ENCODE results near the gene TTC39C.
A peak's percentile ranks its signal among the peaks of the same experiment; 100 is the strongest.

TTC39C gene

DNA sequence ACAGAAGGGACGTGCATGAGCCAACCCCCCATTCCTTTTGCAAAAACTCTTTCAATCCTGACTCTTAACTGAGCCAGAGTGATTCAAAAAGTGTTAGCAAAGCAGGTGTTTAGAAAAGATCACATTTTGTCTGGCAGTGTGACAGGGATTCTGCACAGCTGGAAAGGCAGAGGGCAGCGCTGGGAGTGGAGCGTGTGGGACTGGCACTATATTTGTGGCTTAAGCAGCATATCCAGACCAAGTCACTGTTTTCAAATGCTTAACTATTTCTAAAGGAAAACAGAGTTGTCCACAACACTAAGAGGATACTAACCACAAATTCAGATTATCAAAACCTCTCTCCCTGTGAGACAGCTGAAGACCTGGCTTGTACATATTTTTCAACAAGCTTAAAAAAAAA lies 143.3 kb downstream of the TTC39C start:
- no peak for DNase-seq (ENCODE audit: low read depth)
- no peaks in the 10 kb centered on the region for H3K9me3 ChIP-seq (ENCODE audit: control insufficient read depth, low read length)
- no peak overlapping the region for H3K4me3 ChIP-seq (ENCODE audit: low read length)
- no peaks in the 10 kb centered on the region for H3K4me1 ChIP-seq (ENCODE audit: control insufficient read depth, insufficient read depth, low read length)
- no peak overlapping the region for H3K9ac ChIP-seq (ENCODE audit: low read length)
- peaks cover 80% of the 10 kb centered on the region for H3K36me3 ChIP-seq (ENCODE audit: control insufficient read depth, insufficient read depth, low read length, severe bottlenecking)
- no peaks in the 10 kb centered on the region for H3K27me3 ChIP-seq (replicated peaks; ENCODE audit: control insufficient read depth, insufficient read depth, low read length)

DNA sequence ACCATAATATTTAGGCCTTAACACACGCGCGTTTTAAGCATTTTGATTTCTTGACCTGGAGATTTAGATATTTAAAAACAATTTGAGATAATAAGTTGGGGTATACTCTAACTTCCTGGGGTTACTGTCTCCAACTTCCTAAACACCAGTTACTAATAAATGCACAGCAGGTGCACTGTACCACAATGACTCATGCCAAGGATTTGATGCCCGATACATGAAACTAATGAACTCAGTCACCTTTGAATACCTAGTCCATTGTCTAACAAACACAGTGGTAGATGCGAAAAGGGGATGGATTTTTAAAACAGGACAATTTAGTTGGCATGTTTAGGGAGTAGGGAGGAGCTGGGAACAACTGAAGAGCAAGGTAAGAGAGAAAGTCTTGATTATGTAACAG lies 145.5 kb downstream of the TTC39C start:
- Histone ChIP-seq H3K9ac (ENCODE audit: low read length) (no peak overlapping the region), H3K4me1 (ENCODE audit: control insufficient read depth, insufficient read depth, low read length) (no peaks in the 10 kb centered on the region), H3K27me3 (replicated peaks; ENCODE audit: control insufficient read depth, insufficient read depth, low read length) (no peaks in the 10 kb centered on the region), H3K9me3 (ENCODE audit: control insufficient read depth, low read length) (no peaks in the 10 kb centered on the region), H3K4me3 (ENCODE audit: low read length) (no peak overlapping the region), H3K36me3 (ENCODE audit: control insufficient read depth, insufficient read depth, low read length, severe bottlenecking) (peaks cover 93% of the 10 kb centered on the region)
- no peak for DNase-seq (ENCODE audit: low read depth)

DNA sequence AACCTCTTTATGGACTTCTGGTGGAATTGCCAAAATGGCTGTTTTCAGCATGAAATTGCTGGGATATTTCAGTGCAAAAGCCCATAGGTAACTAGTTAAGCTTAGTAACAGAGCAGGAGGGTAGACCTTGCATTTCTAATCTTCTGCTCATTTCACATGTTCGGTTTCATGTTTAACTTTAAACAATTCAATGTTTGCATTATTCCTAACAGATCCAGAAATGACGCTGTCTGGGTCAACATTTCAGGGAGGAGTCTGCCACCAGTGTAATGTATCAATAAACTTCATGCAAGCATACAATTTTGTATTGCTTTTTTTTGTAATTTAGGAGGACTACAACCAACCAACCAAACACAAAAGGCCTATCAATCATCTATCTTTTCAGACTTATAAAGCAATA lies 146.8 kb downstream of the TTC39C start:
- no peak overlapping the region for H3K9ac ChIP-seq (ENCODE audit: low read length)

DNA sequence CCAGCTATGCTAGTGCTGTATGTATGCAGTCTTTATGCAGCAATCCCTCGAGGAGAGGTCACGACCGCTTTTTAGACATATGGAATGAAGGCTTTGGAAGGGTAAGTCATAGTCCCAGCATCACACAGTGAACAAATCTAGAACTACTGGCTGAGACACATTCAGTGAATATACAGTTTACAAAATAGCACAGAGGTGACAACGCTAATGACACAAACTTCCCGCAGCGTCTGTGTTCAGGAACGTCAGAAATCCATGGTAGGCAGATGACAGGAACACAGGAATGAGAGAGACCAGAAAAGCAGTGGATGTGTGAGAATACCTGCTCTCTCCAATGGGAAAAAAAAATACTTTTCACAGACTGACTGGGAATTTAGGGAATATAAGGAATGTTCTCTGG lies 153.9 kb downstream of the TTC39C start:
- no peak for DNase-seq (ENCODE audit: low read depth)
- Histone ChIP-seq H3K9me3 (ENCODE audit: control insufficient read depth, low read length) (no peaks in the 10 kb centered on the region), H3K27me3 (replicated peaks; ENCODE audit: control insufficient read depth, insufficient read depth, low read length) (no peaks in the 10 kb centered on the region), H3K4me3 (ENCODE audit: low read length) (no peak overlapping the region), H3K36me3 (ENCODE audit: control insufficient read depth, insufficient read depth, low read length, severe bottlenecking) (peaks cover 76% of the 10 kb centered on the region), H3K4me1 (ENCODE audit: control insufficient read depth, insufficient read depth, low read length) (no peaks in the 10 kb centered on the region), H3K9ac (ENCODE audit: low read length) (no peak overlapping the region)

More for the DNA sequence above, 146.8 kb downstream of the TTC39C start:
- Histone ChIP-seq H3K9me3 (ENCODE audit: control insufficient read depth, low read length) (no peaks in the 10 kb centered on the region), H3K4me1 (ENCODE audit: control insufficient read depth, insufficient read depth, low read length) (no peaks in the 10 kb centered on the region), H3K36me3 (ENCODE audit: control insufficient read depth, insufficient read depth, low read length, severe bottlenecking) (peaks cover 93% of the 10 kb centered on the region), H3K4me3 (ENCODE audit: low read length) (no peak overlapping the region), H3K27me3 (replicated peaks; ENCODE audit: control insufficient read depth, insufficient read depth, low read length) (no peaks in the 10 kb centered on the region)
- DNase-seq (ENCODE audit: low read depth) = no peak

DNA sequence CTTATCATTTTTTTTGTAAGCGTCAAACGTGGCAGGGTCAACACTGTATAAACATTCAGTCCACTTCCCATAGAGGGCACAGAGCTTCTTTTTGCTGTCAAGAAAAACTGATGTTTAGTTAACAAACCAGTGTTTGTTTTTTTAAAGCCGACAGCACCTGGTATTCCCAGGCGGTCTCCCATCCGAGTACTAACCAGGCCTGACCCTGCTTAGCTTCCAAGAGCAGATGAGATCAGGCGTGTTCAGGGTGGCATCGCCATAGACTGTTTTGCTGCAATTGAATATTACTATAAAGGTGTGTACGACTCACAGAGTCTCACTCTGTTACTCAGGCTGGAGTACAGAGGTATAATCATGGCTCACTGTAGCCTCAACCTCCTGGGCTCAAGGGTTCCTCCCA lies 155.8 kb downstream of the TTC39C start:
- DNase-seq (ENCODE audit: low read depth) = no peak
- H3K4me3 ChIP-seq (ENCODE audit: low read length) = no peak overlapping the region
- no peaks in the 10 kb centered on the region for H3K4me1 ChIP-seq (ENCODE audit: control insufficient read depth, insufficient read depth, low read length)
- no peaks in the 10 kb centered on the region for H3K27me3 ChIP-seq (replicated peaks; ENCODE audit: control insufficient read depth, insufficient read depth, low read length)
- no peaks in the 10 kb centered on the region for H3K9me3 ChIP-seq (ENCODE audit: control insufficient read depth, low read length)
- no peak overlapping the region for H3K9ac ChIP-seq (ENCODE audit: low read length)
- peaks cover 66% of the 10 kb centered on the region for H3K36me3 ChIP-seq (ENCODE audit: control insufficient read depth, insufficient read depth, low read length, severe bottlenecking)

DNA sequence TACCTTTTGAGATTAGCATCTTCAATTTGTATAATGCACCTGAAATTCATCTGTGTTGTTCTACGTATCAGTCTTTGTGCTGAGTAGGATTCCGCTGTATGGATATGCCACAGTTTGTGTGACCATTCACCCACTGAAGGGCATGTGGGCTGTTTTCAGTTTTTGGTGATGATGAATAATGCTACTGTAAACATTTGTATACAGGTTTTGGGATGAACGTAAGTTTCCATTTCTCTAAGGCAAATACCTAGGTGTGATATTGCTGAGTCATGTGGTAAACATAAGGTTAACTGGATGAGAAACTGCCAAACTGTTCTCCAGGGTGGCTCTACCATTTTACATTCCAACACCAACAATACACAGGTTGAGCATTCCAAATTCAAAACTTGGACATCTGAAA lies 159.4 kb downstream of the TTC39C start:
- H3K36me3 ChIP-seq (ENCODE audit: control insufficient read depth, insufficient read depth, low read length, severe bottlenecking) = peaks cover 33% of the 10 kb centered on the region
- no peak for DNase-seq (ENCODE audit: low read depth)
- H3K9ac ChIP-seq (ENCODE audit: low read length) = no peak overlapping the region
- H3K27me3 ChIP-seq (replicated peaks; ENCODE audit: control insufficient read depth, insufficient read depth, low read length) = no peaks in the 10 kb centered on the region
- H3K9me3 ChIP-seq (ENCODE audit: control insufficient read depth, low read length) = no peaks in the 10 kb centered on the region
- H3K4me3 ChIP-seq (ENCODE audit: low read length) = no peak overlapping the region
- peaks cover 7% of the 10 kb centered on the region for H3K4me1 ChIP-seq (ENCODE audit: control insufficient read depth, insufficient read depth, low read length)

DNA sequence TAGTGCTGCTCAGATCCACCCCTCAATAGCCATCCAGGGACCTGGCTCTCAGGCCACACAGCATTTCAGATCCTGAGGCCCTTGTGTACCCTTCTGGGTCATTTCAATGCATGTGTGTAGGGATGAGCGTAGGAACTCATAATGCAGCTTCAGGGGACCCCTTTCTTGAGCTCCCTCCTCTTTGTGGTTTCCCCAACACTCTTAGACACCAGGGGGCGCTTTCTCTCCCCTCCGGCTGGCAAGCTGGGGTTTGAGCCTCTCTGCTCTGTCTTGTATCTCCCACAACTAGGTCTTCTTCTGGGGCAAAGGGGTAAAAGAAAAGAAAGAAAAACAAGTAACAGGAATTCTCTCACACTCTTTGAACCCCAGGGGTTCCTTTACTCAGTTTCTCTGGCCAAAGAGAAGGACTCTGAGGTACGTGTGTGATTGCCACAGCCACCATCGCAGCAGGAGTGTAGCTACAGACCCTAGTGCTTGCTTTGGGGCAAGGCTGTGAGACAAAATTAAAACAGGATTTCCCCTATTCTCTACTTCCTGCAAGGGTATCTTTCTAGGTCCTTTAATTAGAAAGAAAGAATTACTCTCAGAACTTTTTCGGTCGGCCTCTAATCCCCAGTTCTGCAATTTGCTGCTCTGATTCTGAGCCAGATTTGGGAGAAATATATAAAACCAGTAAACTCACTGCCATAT lies 162.3 kb downstream of the TTC39C start:
- Histone ChIP-seq H3K9me3 (ENCODE audit: control insufficient read depth, low read length) (no peaks in the 10 kb centered on the region), H3K36me3 (ENCODE audit: control insufficient read depth, insufficient read depth, low read length, severe bottlenecking) (peaks cover 25% of the 10 kb centered on the region), H3K4me3 (ENCODE audit: low read length) (no peak overlapping the region), H3K27me3 (replicated peaks; ENCODE audit: control insufficient read depth, insufficient read depth, low read length) (no peaks in the 10 kb centered on the region), H3K4me1 (ENCODE audit: control insufficient read depth, insufficient read depth, low read length) (peaks cover 13% of the 10 kb centered on the region), H3K9ac (ENCODE audit: low read length) (no peak overlapping the region)
- peak; percentile 75 for DNase-seq (ENCODE audit: low read depth)

DNA sequence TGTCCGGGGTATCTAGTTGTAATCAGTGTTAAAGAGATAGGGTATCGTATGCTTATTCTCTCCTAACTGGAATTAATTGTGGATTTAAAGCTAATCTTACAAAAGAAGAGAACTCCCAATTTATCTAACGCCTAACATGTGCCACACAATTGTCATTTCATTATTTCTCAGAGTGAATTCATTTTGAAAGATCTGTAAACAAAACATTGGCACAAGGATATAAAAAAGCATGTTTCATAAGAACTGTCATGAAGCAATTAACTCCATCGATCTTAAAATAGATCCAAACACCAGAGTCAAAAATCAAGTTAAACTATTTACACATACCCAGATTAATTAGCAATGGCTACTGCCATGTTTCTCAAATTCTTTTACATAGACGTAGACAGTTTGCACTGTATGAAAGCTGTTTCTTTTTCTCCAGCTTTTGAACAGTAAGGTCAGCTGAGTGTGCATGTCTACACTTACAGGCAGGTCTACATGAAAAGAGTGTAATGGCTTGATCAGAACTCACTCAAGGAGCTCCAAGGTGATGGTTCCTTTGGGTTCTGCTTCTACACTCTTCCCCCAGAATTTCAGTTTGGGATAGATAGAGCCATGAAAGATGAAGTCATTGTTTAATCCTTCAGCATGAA lies 163.1 kb downstream of the TTC39C start:
- no peak for DNase-seq (ENCODE audit: low read depth)
- no peaks in the 10 kb centered on the region for H3K9me3 ChIP-seq (ENCODE audit: control insufficient read depth, low read length)
- peaks cover 19% of the 10 kb centered on the region for H3K4me1 ChIP-seq (ENCODE audit: control insufficient read depth, insufficient read depth, low read length)
- H3K9ac ChIP-seq (ENCODE audit: low read length) = no peak overlapping the region
- no peak overlapping the region for H3K4me3 ChIP-seq (ENCODE audit: low read length)
- peaks cover 25% of the 10 kb centered on the region for H3K36me3 ChIP-seq (ENCODE audit: control insufficient read depth, insufficient read depth, low read length, severe bottlenecking)
- no peaks in the 10 kb centered on the region for H3K27me3 ChIP-seq (replicated peaks; ENCODE audit: control insufficient read depth, insufficient read depth, low read length)

DNA sequence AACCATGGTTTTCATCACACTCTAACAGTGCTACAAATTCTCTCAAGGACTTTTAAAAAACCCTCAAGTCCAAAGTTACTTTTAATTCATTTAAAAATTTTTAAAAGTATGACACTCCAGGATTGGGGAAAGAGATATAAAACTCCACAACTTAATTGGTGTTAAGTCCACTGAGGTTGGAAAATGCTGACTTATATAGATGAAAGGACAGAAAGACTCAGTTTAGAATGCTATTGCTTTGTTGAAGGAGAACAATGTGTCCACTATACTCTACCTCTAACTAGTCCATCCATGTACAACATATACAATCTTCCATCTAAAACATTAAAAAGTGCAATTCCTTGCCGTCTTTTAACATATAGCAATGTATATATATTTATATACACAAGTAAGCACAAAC lies 165.5 kb downstream of the TTC39C start:
- no peak overlapping the region for H3K9ac ChIP-seq (ENCODE audit: low read length)
- H3K9me3 ChIP-seq (ENCODE audit: control insufficient read depth, low read length) = no peaks in the 10 kb centered on the region
- H3K4me1 ChIP-seq (ENCODE audit: control insufficient read depth, insufficient read depth, low read length) = peaks cover 19% of the 10 kb centered on the region
- no peaks in the 10 kb centered on the region for H3K27me3 ChIP-seq (replicated peaks; ENCODE audit: control insufficient read depth, insufficient read depth, low read length)
- DNase-seq (ENCODE audit: low read depth) = no peak
- H3K4me3 ChIP-seq (ENCODE audit: low read length) = no peak overlapping the region
- H3K36me3 ChIP-seq (ENCODE audit: control insufficient read depth, insufficient read depth, low read length, severe bottlenecking) = peaks cover 20% of the 10 kb centered on the region

DNA sequence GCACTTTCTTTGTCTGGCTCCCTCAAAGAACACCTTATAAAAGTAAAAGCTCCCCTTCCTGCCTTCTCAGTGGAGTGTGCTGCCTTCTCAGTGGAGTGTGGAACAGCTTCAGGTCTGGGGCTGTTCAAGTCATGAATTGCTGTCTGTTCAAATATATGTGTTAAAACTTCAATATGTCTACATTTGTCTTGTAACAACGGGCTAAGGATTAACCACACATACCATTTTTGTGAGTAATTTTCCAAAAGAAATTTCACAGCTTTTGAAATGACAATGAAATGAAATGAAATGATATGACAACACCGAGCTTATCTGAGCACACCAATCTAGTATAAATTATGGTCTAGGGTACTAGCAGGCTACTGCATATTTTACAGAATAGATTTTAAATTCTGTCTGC lies 167.3 kb downstream of the TTC39C start:
- Histone ChIP-seq H3K36me3 (ENCODE audit: control insufficient read depth, insufficient read depth, low read length, severe bottlenecking) (peaks cover 18% of the 10 kb centered on the region), H3K9me3 (ENCODE audit: control insufficient read depth, low read length) (no peaks in the 10 kb centered on the region), H3K27me3 (replicated peaks; ENCODE audit: control insufficient read depth, insufficient read depth, low read length) (no peaks in the 10 kb centered on the region), H3K4me1 (ENCODE audit: control insufficient read depth, insufficient read depth, low read length) (peaks cover 19% of the 10 kb centered on the region), H3K9ac (ENCODE audit: low read length) (no peak overlapping the region), H3K4me3 (ENCODE audit: low read length) (no peak overlapping the region)
- peak; percentile 19 for DNase-seq (ENCODE audit: low read depth)

Measured in adipocyte (in vitro differentiated cells).